HG03060 (cell line): ENCODE results near the gene AMIGO2.

Experiments used
- ATAC-seq: cut with Tn5 transposase; IDR thresholded peaks from one replicate; pipeline ENCODE4 v1.9.1; 2021; ENCODE audit warnings: low read depth, moderate number of reproducible peaks; ENCODE audit not compliant: unreplicated experiment

AMIGO2 gene

DNA sequence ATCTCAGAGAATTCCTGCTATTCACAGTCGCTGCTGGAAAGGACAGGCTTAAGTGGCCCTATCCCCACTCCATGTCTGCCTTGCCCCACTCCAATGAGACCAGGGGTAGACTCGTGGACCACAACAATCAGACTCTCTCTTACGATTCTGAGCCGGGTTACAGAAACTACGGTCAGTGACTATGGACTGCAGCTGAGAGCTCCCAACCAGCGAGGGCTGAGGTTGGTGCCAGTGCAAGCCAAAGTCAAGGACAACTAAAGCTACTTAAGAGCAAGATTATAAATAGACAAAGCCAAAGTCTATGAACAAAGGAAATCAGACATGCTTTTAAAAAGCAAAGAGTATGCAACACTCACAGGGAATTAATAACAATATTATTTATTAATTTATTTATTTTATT is 18.3 kb upstream of the AMIGO2 start:
- no peak for ATAC-seq

DNA sequence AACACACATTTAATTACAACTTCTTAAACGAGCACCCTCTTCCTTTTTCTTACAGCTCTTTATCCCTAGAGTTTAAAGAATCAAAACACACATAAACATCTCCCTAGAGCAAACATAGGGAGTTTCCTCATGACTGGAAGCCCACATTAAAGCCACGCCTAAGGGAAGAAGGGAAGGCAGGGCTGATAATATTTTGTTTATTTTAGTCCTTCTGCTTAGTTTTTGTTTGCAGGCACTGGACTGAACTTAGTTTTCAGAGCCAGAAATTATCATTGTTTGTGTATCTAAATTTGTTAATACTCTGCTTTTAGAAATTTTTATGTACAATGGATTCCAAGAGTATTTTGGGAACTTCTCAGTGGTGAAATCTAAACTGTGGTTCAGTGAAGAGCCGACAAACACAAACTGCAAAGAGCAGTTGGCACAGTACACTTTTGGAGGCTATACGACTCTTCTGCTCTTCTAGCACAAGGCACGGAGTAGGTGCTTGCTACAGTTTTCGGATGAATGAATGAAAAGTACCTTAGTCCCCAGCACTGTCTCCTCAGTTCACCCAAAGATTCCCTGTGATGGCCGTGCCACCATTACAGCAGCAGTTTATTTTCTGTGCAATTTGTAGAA is 17.6 kb upstream of the AMIGO2 start:
- ATAC-seq: no peak

DNA sequence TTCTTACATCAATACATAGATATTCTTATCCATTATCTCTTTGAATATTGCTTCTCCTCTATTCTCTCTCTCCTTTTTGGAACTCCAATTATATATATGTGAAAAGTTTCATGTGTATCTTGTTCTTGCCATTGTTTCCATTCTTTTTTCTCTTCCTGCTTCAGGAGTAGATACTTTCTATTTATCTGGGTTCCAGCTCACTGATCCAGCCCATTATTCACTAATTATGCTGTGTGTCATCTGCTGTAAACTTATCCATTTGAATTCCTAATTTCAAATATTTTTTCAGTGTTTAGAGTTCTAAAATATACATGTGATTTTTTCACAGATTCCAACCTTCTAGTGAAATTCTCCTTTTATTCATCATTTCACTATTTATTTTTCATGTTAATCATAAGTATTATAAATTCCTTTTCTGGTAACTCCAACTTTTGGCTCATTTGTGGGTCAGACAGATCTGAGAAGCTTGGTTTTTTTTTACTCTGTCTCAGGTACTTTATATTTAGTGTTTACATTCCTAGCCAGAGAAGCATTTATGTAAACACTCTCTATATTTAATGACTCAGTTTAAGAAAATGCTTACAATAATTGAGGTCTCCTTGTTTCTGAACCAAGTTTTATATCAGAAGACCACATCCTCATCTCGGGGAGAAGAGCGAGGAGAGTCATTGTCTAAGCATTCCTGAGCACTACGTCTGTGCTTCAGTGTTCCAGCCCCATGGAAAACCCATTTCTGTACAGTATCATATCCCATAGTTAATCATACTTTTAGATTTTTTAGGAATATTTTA is 15.9 kb upstream of the AMIGO2 start:
- ATAC-seq: no peak

DNA sequence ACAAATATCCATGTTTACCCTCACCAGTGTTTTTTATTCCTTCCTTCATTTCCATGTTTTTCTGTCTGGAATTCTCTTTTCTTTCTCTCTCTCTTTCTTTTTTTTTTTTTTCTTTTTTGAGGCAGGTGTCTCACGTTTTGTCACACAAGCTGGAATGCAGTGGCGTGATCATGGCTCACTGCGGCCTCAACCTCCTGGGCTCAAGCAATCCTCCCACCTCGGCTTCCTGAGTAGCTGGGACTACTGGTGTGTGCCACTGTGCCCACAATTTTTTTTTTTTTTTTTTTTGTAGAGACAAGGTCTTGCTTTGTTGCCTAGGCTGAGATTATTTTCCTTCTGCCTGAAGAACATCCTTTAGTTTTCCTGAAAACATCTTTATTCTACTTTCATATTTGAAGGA is 15.0 kb upstream of the AMIGO2 start:
- no peak for ATAC-seq

DNA sequence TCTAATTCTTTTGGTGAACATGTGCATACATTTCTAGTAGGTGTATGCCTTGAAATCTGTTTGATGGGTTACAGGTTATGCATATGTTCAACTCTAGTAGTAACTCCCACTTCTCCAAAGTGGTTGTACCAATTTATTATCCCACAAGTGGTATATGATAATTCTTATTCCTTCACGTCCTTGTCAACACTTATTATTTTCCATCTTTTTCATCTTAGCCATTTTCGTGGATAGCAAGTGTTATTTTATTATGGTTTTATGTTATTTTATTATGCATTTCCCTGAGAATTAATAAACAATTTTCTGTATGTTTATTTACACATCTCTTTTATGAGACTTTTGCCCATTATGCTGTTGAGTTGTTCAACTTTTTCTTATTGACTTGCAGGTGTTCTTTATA is 11.2 kb upstream of the AMIGO2 start:
- ATAC-seq: no peak

DNA sequence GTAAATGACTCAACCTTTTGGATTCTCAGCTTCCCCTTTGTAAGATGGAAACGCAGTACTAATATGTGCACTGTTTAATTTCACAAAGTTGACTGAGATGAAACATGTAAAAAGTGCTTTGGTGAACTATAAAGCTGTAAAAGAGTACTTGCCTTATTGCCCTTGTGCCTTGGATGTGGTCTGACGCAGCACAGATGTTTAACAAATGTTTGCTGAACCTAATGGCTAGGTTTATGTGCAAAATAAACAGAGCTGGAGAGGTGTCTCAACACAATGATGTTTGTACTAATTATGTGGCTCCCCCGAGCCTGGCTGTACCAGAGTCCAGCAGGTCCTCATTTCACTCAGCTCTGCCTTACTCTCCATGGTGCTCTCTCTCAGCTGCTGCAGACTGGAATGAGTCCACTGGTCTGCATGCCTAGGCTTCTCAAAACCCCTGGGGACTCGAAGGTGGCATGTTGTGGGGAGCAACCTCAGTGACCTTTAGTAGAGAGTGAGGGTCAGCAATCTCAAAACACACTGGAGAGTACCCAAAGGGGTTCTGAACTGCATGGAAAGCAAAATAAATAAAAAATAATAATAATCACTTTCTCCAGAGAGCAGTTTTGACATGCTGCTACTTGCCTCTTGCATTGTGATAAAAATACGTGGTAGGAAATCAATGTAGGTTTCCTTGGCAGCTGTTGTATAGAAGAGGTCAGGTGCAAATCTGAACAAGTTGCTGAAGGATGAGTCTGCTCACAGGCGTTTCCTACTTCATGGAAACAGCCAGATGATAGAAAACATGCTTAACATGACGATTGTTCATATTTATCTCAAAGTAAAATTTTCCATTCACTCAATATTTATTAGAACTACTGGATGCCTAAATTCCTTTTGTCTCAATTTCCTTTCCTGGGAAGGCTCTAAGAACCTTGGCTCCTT is 8.5 kb upstream of the AMIGO2 start:
- ATAC-seq: no peak

DNA sequence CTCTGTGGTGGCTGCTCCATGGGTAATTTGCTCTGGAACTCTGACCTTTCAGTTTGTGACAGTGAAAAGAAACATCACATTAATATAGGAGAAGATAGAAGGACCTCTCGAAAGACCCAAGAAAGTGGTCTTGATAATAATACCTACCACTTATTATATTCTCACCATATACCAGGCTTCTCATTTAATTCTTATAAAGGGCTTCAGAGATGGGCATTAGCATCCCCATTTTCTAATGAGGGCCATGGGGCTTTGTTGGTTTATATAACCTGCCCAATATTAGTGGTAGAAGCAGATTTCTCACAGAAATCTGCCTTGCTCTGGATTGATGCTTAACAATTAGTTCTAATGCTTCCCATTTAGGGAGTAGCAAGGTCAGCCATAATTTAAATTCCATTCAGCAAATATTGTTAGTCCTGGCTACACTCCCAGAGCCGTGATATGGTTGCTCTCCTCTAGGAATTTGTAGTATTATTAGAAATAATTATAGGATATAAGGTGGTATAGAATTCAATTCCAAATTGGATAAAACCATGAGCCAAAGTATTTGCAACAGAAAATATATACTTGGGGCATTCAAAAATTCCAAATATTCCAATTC is 7.4 kb upstream of the AMIGO2 start:
- no peak for ATAC-seq

DNA sequence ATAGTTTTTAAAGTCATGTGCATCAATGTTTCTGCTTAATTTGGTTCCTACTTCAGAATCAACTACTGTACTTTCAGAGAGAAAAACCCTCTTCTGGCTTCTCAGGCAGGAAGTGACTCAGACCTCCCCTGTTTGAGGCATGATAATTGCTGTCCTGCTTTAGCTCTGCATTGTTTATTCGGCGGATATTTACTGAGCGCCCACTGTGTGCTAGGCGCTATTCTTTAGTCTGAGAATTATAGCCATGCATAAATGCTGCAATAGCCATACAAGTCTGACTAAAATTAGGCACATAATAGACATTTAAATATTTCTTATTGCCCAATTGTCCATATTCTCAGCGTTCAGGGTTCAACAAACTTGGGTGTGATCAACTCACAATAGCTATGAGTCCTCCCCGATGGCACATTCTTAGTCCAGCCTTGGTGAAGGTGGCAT is 6.1 kb upstream of the AMIGO2 start:
- ATAC-seq: peak; percentile 72

DNA sequence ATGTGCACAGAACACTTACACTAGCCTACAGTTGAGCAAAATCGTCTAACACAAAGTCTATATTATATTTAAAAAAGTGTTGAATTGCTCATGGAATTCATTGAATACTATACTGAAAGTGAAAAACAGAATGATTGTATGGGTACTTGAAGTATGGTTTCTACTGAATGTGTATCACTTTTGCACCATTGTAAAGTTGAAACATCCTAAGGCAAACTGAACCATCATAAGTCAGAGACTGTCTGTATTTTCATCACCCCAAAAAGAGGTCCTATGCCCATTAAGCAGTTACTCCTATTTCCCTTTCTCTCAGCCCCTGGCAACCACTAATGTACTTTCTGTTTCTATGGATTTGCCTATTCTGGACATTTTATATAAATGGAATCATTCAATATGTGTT is 4.4 kb upstream of the AMIGO2 start:
- no peak for ATAC-seq

DNA sequence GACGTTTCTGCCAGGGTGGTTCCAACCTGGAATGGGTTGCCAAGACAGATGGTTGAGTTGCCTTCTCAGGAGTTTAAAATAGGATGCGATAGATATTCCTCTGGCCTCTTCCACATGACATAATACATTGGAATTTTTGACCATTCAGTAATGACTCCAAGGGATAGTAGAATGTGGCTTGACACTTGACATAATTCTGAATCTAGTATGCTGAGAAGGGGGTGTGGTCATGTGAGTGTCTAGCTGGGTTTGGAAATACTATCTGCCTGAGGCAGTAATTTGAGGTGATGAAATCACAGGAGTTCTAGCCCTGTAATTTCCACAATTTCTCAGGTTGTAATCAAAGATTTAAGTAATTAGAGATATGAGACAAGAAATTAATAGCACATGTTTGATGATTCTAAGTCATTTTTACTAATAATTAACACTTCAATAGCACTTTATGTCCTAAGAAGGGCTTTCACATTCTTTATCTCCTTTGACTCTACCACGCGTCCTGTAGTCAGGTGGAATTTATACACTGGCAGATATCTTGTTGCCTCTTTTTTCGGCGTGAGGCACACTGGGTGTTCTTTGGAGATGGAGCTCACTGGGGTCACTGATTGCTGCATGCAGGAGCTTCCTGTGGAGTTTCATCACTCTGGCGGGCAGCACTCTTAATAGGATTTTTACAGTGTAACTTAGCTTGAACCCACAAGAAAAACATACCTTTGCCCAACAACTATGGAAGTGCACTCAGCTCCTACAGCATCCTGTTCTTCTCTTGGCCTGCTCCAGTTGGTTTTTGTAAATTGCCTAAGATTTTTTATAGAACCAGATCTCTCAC is 3.2 kb upstream of the AMIGO2 start:
- ATAC-seq: no peak

DNA sequence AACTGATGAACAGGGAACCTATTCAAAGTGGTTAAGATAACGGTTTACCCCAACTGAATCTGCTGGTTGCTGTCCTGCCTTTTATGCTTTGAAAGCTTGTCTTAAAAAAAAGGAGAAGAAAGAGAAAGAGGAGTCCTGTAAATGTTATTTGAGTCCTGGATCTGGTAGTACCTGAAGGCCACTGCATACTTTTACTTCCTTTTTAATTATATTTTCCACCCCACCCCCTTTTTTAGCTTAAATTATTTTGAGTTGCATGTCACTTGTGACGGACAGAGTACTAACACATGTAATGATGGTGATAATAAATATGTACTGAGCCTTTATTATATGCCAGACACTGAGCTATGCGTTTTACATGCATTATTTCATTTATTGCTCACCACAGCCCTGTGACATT is 2.5 kb upstream of the AMIGO2 start:
- no peak for ATAC-seq

DNA sequence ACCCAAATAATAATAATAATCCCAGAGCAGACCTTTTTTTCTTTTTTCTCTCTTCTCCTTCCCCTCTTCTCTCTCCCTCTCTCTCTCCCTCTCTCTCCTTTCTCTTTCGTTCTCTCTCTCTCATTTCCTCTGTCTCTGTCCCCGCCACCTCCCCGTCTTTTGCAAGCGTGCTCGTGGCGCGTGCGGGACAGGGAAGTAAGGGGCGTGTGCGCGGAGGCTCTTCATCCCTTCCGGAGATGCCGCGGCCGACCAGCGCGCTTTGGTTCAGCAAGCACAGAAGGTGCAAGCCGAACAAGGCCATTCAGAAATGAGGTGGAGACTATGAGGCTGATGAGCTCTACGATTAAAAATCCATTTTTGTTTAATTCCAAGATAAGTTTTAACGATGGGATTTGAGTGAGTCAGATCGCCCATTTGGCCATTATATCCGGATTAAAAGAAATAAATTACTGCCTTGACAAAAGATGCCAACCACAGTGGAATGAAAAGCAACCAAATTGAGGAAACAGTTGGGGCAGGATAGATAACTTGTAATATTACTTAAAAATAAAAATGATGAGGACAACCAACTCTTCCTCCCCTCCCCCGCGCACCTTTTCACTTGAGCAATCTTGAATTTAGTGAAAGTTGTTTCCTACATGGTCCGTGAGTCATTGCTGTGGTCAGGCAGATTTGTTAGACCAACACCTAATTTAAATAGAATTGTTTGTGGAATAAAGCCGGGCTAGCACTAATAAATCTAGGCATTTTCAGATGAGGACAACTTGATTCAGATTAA is 1.2 kb upstream of the AMIGO2 start:
- no peak for ATAC-seq

DNA sequence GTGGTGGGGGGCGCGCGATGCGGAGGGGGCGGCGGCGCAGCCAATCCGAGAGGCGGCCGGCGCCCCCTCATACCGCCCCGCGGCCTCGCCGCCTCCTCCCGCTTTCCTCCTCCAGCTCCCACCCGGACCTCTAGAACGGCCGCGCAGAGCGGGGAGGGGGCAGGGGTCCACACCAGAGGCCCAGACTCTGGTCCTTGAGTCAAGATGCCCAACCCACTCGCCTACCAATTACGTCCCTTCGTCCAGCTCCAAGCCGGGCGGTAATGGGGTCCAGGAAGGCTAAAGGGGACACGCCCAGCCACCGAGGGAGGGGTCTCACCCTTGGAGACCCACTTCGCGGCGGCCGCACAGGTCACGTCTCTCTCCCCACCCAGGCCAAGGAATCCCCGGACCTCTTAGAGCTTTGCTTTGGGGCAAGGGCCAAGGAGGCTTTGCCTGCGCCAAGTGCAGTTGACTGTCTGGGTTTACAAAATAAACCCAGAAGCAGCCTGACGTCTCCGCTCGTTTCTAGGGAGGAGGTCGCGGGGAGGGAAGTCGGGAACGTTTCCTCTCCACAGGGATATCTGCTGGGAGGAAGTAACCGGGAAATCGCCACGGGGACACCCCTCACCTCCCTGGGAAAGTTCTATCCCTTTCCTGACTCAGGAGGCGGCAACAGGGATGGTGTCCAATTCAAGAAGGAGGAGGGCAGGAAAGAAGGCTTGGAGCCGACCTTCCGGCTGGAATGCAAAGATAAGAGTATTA is 394 bp upstream of the AMIGO2 start:
- ATAC-seq: no peak

DNA sequence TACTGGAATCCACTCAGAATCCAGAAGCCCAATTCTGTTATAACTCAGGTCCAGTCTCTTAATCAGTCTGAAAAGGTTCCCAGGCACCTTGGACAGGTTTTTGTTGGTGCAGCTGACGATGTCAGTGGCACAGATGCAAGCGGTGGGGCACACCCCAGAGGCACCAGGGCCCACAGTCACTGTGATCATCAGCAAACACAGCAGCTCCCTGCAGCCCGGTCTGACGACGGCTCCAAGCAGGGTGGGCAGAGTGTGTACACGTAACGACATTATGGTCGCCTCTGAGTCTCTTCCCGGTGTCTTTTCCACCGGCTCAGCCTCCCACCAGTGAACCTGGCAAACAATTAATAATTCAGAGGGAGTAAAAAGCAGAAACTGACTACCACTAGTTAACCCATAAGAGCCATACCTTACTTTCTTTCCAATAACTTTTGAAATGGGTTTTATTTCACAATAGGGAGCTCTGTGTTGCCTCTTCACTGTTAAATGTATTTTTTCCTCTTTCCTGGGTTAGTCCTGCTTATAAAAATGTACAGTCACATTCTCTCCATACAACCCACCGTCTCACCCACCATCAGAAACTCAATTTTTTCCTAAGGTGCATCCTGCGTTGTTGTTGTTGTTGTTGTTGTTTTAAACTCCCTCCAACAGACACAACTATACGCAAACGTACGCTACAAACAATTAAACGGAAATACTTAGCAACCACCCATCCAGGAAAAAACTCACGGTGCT is 859 bp downstream of the AMIGO2 start:
- ATAC-seq: no peak

DNA sequence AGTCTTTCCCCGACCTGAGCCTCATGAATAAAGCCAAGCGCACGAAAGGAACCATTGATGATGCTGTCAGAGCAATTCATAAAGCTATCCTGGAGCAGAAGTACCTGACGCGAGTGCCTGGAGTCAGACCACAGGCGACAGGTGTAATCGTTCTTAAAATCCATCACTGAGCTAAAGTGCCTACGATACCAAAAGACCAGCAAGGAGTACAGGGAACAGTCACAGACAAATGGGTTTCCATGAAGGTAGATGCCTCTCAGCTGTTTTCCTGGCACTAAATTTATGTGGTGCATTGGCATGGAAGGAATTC is 1.7 kb downstream of the AMIGO2 start:
- no peak for ATAC-seq

DNA sequence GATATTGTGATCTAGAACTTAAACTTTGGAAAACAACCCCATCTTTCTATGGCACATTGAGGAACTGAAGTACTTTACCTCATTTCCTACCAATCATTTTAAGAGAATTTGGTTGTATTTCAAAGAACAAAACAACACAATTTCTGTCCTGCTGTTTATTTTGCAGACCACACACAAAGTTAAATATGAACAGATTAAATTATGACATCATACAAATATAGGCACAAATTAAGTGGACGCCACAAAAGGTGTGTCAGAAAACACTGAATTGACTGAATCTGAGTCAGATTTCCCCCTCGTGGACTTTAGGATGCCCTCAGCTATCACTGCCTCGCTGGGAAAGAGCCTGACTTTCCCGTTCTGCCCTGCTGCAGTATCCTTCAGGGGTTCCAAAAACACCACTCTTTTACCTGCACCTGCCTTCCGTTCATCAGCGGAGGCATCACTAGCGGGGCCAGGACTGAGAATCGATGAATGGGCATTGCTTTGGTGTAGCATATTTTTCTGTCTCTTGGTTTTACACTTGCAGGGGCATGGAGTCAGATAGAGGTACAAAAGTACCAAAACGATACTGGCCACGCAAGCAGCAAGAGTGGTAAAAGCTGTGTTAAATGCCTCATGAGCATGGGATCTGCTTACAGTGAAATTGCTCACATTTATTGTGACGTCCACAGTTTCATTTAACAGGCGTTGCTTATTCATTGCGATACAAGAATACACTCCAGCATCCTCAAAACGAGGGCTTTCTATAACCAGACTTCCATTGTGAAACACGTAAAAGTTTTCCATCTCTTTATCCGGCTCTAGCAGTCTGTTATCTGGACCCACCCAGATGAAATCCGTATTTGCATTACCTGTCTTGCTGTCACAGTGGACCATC is 2.3 kb downstream of the AMIGO2 start:
- no peak for ATAC-seq
